ENCODE data around the gene CYB561.

CYB561 gene

DNA sequence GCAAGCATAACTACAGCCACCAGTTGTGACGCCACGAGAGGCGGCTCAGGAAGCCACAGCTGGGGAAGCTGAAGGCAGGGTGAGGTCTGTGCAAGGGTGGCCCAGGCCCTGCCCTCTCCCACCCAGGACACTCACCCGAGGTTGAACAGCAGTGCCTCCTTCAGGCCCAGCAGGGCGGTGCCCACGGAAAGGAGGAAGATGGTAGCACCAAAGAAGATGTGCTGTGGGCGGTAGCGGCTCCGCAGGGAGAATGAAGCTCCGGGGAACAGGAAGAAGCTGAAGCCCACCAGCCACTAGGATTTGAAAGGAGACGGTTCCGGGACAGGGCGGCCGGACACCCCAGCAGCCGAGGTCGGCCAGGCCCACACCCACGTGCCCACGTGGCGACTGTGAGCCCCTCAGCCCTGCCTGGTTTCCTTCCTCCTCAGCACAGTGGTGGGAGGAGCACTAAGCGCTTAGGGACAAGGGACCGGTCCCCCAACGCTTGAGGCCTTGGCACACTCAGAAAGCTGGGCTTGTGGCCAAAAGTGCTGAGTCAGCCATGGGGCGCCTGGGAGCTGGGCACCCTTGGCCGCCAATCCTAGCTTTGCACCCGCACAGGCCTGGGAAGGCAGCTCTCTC lies 11.0 kb downstream of the CYB561 start:
- no peak for DNase-seq (ENCODE audit: low read depth in 3 of 3)

DNA sequence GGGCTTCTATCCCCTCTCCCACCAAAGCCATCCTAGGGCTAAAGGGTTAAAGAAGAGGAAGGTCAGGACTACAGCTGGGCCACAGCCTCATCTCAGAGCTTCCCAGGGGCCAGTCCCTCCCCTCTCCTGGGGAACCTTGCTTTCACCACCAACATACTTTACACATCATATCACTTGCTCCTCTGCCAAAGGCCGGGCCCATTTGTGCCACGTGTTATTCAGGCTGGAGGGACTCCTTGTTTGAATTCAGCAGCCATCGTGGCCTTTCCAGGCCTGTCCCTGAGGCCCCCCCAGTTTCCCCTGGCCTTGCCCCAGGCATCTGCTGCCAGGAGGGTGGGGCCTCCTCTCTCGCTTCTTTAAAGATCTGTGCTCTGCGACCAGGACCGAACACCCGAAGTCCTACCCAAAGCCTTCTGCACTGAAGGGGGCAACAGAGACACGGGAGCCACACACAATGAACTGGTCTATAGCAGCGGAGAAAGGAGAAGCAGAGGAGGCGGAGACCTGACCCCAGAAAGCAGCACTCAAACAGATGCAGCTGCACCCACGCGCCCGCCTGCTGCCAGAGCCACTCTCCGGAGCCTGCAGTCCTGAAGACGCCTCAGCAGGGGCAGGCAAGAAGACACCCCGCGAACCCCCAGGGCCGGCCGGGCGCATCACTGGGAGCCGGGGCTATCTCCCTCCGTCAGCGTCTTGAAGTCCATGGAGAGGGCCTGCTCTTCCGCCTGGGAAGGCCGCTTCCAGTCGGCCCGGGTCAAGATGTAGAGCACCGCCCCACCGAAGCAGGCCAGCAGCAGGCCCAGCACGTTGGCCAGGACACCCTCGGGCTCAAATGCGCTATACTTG lies 12.1 kb downstream of the CYB561 start:
- DNase-seq (ENCODE audit: low read depth in 3 of 3): no peak

DNA sequence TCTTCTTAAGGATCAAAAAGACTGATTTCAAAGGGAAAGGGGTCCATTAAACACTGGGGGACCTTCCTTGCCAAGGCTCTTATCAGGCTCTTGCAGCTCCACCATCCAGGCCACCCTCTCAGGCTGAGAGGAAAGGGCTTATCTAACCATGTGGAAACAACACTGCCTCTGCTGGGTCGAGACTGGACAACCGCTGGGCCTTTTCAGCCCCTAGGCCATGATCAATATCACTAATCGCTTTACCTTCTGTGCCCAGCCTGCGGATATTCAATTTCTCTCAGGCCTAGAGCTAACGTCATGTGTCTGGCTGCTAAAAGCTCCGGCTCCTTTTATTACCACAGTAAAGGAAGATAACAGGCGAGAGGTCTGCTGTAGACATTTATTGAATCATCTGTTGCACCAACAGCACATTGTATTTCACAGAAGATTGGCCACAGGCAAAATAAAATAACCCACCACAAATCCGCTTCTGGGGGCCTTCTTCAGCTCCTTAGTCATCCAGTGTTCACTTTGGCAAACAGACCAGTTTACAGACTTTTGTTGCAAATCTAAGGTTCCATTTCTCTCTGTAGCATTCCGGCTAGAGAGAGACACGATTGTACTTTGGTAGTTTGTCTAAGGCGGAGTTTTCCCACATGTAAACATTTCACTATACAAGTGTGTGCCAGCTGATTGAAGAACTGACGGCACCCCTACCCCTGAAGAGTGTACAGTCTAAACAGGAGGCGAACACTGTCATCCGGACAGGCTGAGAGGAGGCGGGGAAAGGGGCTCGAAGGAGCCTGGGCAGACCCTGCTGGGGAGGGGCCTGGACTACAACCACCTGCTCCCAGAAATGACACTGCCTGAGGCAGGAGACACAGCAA lies 13.9 kb downstream of the CYB561 start:
- no peak for DNase-seq (ENCODE audit: low read depth in 3 of 3)

DNA sequence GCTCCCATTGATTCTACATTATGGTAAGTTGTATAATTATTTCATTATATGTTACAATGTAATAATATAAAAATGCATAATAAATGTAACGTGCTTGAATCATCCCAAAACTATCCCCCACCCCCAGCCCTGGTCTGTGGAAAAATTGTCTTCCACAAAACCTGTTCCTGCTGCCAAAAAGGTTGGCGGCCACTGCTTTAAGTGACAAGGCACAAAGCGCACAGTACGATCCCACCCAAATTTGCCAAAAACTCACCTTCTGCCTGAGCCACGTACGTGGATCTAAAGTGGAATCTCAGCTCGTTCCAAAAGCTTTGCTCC lies 14.5 kb downstream of the CYB561 start:
- no peak for DNase-seq (ENCODE audit: low read depth in 3 of 3)

DNA sequence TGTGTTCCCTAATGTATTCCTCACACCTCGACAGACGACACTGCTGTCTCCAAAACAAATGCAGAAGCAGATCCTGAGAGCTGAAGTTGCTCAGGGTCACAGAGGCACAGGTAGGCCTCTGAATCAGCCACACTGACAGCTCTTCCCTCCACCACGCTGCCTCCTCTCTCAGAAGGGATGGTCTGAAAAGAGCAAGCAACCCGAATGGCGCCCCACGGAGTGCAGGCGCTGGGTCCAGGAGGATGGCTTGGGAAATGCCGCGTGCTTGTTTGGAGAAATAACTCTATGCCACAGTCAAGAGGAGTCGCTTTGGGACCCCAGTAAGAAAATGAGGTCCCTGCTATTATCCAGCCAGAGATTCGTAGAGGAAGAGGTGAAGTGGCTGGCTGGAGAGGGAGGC lies 15.9 kb downstream of the CYB561 start:
- DNase-seq (ENCODE audit: low read depth in 3 of 3): no peak

DNA sequence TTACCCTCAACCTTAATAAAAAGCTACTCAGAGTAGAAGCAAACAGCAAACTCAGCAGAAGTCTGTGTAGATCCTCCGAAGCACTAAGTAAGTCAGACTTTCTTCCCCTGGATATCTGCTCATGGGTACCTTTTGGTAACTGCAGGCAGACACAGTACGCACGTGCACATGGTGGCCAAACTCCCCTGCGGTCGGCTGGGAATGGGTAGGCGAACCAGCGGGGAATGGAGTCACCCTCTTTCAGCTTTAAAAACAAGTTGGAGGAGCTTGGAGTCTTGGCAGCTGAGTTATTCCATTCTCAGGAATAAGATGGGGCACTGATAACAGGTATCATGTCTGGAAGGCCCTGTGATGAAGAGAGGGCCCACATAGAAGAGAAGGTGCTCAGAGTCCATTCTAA lies 16.3 kb downstream of the CYB561 start:
- DNase-seq (ENCODE audit: low read depth in 3 of 3): no peak

DNA sequence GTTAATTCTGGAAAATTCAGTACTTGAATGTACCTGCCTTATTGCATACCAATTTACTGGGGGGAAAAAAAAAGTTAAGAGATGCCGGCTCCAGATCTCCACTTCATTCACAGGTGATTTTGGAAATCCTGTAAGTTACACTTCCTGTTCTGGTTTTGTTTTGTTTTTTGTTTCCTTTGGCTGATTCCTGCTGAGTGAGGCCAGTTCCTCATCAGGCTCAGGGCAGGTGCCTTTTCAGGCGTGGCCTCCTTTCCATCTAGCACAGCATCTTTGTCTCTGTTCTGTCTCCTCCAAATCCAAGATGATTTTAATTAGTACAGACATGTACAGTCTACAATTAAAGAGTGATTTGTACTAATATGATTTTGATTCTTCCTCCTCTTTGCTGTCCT lies 19.2 kb downstream of the CYB561 start:
- DNase-seq (ENCODE audit: low read depth in 3 of 3): no peak

DNA sequence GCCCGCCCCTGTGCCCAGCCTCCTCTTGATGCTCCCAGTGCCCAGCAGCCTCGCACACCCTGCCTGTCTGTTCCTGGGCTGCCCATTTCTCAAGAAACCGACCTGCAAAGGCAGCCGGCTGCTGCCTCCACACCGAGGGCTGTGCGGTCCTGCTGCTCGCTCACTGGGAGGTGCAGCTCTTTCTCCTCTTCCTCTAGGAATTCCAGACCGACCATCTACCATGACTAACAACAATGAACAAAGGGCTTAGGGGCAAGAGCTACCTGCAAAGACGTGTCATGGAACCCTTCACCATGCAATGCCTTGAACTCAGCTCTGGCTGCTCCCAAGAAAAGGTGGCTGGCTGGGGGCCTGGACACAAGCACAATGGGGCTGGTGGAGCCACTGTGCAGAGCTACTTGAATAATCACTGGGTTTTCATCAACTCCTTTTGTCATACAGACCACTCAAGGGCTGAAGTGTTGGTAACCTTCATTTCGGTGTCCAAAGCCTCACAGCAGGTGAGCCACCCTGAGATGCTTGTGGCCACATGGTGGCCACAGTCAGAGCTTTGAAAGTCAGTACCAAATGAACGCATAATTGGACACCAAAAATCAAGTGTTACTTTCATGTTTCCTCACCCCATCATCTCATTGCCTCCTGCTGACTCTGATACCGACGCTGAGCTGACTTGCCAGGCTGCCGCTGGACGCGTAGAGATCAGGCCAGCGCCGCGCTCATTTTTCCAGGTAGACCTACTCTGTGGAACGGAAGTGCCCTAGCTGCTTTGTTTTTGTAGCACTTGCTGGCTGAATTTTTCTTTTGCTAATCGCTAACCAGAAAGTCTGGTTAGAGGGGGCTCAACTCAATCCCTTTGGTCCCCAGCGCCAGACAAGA lies 19.8 kb downstream of the CYB561 start:
- no peak for DNase-seq (ENCODE audit: low read depth in 3 of 3)

DNA sequence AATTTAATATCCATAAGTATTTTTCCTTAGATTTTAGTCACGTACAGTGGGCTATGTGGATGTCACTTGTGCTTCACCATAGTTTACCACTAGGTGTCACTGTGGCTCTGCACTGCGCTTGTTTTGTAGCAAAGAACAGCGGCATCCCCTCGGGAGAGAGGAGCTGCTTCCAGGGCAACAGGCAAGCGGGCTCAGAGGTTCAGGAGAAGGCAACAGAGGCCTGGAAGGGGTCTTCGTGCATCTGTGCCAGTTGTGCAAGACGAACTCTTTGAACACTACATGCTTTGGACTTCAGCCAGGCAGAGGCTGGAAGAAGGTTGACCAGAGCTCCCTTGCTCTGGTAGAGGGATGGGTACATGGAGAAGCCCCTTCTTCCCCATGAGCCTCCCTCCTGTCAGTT lies 20.6 kb downstream of the CYB561 start:
- DNase-seq (ENCODE audit: low read depth in 3 of 3): peak in 2 of 3 experiments; percentile 40 to 61

DNA sequence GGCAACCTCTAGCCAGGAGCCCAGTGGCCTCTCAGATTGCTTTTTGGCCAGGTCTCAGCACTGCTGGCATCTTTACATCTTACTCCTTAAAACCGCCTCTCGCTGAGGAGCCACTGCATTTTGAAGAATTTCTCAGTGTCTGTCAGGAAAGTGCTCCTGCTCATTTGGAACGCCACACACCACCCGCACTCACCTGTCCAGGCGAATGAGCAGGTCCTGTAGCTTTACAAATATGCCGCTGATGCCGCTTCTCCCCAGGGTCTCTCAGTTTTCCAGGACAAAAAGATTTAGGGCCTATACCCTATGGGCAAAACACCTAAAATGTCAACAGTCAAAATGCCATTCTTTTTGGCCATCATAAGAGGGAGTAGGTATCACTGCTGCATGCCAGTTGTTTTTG lies 22.1 kb downstream of the CYB561 start:
- DNase-seq (ENCODE audit: low read depth in 3 of 3): no peak

DNA sequence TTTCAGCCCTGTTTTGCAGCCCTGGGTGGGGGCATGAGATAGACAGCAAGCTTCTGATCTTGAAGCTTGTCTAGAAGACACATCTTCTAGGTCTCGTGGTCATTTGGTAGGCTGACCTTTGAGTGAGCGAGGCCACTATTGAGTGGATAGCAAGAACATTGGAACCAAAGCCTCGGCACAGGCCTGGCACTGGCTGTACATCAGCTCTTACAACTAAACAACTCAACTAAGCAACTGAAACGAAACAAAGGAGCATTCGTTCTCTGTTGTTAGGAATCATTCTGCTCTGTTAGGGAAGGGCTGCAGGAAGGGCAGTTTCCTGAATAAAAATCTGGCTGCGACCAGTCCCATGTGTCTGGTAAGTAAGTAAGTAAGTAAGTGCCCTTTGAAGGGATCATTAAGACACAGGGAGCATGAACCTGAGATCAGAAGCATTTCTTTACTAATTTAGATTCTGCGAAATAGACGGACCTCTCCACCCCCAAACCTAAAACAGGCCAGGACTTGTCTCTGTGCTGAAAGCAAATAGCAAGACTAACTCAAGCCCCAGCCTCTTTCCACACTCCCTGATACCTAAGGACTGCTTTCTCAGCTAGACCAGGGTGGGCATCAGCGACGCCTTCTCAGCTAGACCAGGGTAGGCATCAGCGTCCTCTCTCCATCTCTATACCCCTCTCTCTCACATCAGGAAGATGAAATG lies 22.7 kb downstream of the CYB561 start:
- no peak for DNase-seq (ENCODE audit: low read depth in 3 of 3)

DNA sequence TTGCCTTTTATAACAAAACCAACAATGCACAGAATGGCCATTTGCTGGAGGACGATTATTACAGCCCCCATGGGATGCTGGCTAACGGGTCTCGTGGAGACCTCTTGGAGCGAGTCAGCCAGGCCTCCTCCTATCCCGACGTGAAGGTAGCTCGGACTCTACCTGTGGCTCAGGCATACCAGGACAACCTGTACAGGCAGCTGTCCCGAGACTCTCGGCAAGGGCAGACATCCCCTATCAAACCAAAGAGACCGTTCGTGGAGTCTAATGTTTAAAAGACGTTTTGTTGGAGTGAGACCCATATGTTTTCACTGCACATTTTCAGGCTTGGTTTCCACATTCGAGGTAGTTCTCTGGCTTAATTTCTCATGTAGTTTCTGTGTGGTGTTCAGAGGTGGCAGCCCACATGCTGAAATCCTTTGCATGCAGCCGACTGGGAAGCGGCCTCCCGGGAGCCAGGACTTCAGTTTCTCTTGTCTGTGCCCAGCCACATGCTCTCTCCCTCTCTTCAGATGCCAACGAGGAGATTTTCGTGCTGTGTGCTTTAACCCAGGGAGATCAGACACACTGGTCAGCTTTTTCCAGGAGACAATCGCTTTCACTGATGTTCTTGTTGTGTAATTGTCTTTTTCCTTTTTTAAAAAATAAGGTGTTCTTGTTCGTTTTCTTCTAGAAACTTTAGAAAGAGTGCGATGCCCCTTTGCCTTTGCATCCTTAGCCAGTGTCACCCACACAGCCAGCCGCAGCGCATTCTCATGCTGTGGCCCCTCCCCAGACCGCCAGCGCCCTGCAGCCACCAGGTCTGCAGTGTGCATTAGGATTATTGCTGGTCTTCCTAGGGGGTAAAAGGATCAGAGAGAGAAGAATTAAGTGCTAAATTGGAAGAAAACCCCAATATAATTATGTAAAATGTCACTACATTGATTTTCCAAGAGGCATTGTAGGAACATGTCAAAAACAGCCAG lies 24.1 kb downstream of the CYB561 start:
- no peak for DNase-seq (ENCODE audit: low read depth in 3 of 3)

DNA sequence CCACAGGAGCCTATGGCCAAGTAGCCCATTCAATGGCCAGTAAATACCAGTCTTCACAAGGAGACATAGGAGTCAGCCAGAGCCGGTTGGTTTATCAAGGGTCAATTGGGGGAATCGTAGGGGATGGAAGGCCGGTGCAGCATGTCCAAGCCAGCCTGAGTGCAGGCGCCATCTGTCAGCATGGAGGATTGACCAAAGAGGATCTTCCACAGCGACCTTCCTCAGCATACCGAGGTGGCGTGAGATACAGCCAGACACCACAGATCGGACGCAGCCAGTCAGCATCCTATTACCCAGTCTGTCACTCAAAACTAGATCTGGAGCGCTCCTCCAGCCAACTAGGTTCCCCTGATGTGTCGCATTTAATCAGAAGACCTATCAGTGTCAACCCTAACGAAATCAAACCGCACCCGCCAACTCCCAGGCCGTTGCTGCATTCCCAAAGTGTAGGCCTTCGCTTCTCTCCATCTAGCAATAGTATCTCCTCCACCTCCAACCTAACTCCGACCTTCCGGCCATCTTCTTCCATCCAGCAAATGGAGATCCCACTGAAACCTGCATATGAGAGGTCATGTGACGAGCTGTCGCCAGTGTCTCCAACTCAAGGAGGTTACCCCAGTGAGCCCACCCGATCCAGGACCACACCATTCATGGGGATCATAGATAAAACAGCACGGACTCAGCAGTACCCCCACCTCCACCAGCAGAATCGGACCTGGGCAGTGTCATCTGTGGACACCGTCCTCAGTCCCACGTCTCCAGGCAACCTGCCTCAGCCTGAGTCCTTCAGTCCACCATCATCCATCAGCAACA lies 25.0 kb downstream of the CYB561 start:
- no peak for DNase-seq (ENCODE audit: low read depth in 3 of 3)

DNA sequence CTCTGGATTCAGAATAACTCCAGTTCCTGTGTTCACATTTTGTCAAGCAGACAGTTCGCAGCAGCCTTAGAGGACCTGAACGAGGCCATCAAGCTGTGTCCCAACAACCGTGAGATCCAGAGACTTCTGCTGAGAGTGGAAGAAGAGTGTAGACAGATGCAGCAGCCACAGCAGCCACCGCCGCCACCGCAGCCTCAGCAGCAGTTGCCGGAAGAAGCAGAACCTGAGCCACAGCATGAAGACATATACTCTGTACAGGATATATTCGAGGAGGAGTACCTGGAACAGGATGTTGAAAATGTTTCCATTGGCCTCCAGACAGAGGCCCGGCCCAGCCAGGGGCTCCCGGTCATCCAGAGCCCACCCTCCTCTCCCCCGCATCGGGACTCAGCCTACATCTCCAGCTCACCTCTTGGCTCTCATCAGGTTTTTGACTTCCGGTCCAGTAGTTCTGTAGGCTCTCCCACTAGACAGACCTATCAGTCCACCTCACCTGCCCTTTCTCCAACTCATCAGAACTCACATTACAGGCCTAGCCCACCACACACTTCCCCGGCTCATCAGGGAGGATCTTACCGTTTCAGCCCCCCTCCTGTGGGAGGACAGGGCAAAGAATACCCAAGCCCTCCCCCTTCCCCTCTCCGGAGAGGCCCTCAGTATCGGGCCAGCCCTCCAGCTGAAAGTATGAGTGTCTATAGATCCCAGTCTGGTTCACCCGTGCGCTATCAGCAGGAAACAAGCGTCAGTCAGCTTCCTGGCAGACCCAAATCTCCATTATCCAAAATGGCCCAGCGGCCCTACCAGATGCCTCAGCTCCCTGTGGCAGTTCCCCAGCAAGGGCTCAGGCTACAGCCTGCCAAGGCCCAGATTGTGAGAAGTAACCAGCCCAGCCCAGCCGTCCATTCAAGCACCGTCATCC lies 25.9 kb downstream of the CYB561 start:
- no peak for DNase-seq (ENCODE audit: low read depth in 3 of 3)

DNA sequence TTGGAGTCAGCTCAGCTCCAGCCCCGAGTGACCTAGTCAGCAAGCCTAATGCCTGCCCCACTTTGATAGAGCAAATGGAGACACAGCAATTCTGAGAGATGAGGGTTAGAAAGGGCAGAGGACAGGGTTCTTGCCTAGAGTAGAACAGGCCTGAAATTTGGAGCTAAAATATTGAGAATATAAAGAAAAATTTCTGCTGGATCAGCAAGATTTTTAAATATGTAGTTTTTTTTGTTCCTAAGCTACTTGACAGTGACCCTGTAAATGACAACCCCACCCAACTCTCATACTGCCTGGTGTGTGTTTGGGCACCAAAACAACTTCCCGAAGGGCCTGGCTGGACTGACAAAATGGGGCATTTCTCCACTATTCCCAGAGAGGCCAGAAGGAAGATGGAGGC lies 26.7 kb downstream of the CYB561 start:
- DNase-seq (ENCODE audit: low read depth in 3 of 3): no peak

DNA sequence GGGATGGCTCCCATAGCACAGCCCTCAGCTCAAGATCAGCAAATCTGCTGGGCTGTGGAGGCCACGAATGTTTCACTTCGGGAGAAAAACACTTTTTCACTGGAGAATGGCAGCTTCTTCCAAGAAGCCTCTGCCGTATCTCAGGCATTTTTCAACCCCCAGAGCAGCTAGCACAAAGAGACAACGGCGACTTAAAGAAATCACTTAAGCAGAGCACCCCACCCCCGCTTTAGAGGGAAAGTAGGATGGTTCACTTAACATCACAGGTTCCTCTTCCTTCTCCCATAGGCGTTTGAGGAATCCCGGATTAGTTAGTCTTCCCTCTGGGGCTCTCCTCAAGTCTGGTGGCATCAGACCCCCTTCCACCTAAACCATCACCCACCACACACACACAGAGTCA lies 27.6 kb downstream of the CYB561 start:
- no peak for DNase-seq (ENCODE audit: low read depth in 3 of 3)

DNA sequence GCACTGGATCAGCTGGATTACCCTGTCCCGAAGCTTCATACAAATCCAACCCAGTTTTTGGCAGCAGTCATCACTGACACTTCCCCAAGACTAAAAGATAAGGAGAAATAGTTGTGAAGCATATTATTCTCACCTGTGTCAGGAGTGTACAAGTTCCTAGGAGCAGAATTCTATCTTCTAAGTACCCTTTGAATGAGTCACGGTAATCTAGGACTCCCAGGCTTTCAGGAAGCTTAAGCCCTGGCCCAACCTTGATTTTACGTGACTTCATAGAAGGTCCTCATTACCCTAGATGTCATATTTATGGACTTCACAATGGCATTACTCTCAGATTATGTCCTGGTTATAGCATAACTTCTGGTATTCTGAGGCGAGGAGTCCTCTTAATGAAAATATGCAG lies 31.9 kb downstream of the CYB561 start:
- DNase-seq (ENCODE audit: low read depth in 3 of 3): no peak

DNA sequence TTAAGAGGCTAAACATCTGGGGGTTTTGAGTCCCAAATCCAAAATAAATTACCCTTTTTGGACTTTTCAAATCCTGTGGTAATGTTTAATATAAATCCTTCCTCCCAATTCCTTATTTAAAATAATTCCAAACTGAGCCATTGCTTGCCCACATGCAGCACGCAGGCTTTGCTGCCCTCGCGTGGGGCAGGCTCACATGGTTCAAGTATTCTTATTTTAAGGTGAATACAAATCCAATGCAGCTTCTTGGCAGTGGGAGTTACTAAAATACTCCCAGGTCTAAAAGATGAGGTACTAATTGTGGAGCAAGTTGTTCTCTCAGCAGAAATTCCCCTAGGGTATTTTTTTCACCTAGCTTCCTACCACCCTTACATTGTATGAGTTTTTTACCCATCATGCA lies 33.0 kb downstream of the CYB561 start:
- no peak for DNase-seq (ENCODE audit: low read depth in 3 of 3)

All from stimulated activated CD4-positive, alpha-beta T cell treated with anti-CD3 and anti-CD28 coated beads, TNF-alpha, amount 100 ng/mL, for 4 hours (primary cell).